Medulla oblongata (tissue), 1 donor: ENCODE data around the gene ITPRIPL1.

Experiments
- DNase-seq: peaks from one replicate; pipeline ENCODE4 v3.0.0-alpha.2; 2015; ENCODE audit errors: extremely low spot score

Gene ITPRIPL1

DNA sequence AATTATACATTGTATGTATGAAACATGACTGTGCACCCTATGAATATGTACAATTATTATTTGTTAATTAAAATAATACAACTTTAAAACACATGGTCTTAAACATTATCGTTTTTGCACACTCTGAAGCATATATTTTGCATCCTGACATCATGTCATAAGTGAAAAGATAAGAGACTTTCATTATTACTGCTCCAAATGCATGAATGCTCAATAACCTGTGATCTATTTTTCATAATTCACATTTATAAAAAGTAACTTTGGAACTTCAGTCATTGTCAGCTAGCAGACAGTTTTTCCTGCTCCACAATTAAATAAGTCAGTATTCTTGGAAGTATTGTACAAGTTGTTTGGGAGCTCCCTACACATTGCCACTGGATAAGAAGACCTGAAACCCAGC is 1.3 kb upstream of the ITPRIPL1 start:
- no peak for DNase-seq

- DNase-seq = no peak
Observed at GRCh38 chr2:96324721-96325040, 436 bp upstream of the ITPRIPL1 start.

GRCh38 chr2:96325884-96326255 is 753 bp downstream of the ITPRIPL1 start:
- DNase-seq = no peak

DNA sequence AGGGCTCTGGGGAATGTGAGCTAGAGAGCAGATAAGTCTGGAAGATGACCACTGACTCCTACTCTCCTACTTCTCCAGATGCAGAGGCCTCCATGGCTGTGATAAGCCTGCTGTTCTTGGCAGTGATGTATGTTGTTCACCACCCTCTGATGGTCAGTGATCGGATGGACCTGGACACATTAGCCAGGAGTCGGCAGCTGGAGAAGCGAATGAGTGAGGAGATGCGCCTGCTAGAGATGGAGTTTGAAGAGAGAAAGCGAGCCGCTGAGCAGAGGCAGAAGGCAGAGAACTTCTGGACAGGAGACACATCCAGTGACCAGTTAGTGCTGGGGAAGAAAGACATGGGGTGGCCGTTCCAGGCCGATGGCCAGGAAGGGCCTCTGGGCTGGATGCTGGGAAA is 1.4 kb downstream of the ITPRIPL1 start:
- no peak for DNase-seq

DNA sequence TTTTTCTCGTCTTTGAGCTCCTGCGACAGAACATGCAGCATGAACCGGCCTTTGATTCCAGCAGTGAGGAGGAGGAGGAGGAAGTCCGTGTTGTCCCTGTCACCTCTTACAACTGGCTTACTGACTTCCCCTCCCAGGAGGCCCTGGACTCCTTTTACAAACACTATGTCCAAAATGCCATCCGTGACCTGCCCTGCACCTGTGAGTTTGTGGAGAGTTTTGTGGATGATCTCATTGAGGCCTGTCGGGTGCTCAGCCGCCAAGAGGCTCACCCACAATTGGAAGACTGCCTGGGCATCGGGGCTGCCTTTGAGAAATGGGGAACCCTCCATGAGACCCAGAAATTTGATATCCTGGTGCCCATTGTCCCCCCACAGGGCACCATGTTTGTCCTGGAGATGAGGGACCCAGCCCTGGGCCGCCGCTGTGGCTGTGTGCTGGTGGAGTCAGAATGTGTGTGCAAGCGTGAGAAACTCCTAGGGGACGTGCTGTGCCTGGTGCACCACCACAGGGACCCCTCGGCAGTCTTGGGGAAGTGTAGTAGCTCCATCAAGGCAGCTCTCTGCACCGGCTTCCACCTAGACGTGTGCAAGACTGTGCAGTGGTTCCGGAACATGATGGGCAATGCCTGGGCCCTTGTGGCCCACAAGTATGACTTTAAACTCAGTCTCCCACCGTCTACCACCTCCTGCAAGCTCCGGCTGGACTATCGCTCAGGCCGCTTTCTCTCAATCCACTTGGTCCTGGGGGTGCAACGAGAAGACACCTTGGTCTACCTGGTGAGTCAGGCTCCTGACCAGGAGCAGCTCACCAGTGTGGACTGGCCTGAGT is 2.1 kb downstream of the ITPRIPL1 start:
- DNase-seq = no peak

GRCh38 chr2:96329456-96329855 is 4.3 kb downstream of the ITPRIPL1 start:
- DNase-seq = no peak

DNA sequence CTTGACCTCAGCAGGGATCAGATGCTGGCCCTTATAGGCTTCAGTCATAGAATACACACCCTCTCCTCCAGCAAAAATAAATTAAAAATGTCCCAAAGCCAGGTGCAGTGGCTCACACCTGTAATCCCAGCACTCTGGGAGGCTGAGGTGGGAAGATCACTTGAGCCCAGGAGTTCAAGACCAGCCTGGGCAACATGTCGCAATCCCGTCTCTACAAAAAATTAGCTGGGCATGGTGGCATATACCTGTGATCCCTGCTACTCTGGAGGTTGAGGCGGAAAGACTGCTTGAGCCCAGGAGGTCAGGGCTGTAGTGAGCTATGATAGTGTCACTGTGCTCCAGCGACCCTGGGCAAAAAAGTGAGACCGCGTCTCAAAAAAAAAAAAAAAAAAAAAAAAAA is 4.8 kb downstream of the ITPRIPL1 start:
- no peak for DNase-seq

DNA sequence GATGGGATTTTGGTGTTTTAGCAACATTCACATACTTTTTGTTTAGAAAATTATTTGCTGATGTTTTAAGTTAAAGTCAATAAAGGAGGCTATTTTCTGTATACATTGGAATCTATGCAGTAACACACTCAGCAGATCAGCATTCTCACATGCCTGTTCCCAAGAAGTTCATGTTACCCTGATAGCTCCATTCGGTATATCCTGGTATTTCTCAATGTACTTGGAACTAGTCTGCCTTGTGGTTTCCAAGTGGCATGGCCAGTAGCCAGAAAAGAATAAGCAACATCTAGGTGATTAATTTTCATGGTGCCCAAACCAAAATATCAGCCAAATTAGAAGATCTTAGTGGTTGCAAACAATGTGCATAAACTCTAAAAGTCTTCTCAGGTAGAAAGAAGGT is 5.3 kb downstream of the ITPRIPL1 start:
- no peak for DNase-seq

GRCh38 chr2:96333708-96334107 is 8.6 kb downstream of the ITPRIPL1 start:
- no peak for DNase-seq

DNA sequence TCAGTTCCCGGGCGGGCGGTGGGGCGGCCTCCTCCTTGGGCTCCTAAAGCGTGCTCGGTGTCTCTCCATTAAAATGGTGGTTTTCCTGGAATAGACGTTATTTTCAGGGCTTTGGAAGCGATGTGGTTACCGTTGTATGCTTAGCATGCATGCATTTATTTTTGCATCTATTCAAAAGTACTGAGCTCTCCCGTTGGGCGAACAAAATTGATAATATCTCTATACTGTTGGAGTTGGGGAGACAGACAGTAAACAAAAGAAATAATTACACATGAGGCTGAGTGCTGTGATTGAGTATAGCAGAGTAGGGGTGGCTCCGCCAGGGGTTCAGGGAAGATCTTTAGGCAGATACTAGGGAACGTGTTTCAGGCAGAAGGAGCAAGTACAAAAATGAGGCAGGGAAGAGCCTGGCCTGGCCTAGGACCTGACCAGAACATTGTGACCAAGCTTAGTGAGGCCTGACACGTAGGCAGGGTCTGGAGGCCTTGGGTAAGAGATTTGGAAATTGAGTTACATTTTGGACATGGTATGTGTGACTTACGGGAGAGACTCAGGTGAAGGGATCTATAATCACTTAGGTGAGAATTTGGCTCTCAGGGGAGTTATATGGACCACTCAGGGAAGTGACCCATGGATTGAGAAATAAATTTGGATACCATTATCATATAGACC is 11.1 kb downstream of the ITPRIPL1 start:
- no peak for DNase-seq

DNA sequence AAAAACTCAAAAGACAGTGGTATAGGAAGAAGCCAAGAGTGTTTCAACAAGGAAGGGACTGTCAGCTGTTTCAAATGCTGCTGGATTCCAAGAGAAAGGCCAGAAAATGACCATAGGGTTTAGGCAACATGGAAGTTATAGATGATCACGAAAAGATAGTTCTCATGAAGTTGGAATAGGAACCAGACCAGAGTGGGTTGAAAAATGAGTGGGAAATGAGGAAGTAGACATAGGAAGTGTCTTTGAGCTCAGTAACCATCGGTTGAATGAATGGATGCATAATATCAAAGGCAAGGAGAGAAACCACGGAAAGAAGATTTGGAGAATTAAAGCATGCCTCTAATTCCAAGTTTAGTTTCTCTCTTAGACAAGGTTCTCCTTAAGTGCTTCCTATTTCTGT is 11.8 kb downstream of the ITPRIPL1 start:
- DNase-seq = no peak

DNA sequence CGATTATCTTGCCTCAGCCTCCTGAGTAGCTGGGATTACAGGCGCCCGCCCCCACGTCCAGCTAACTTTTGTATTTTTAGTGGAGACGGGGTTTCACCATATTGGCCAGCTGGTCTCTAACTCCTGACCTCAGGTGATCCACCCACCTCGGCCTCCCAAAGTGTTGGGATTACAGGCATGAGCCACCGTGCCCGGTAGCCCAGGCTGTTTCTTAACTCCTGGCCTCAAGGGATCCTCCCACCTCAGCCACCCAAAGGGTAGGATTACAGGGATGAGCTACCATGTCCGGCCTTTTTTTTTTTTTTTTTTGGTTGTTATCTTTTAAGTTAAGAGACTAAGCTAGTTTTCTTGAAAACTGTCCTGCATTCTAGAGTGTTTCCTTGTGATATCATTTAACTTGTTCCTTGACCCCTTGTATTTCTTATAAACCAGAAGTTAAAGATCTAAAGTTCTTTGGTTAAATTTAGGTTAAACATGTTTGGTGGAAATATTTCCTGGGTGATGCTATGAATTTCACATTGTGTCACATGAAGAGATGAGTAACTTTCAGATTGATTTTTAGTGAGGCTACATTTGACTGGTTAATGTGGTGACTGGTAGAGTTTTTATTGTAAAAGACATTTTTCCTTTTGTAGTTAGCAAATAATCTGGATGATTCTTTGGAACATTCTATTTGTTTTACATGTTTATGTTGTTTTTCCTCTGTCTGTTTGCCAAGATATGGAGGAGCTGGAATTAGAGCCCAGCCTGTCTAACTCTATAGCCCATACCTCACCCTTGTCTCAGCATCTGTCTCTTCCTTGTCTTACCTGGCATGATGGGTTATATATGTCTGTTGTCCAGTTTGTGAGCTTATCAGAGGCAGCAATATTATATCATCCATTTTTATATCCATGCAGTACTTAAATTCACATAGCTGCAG is 15.6 kb downstream of the ITPRIPL1 start:
- DNase-seq = no peak

DNA sequence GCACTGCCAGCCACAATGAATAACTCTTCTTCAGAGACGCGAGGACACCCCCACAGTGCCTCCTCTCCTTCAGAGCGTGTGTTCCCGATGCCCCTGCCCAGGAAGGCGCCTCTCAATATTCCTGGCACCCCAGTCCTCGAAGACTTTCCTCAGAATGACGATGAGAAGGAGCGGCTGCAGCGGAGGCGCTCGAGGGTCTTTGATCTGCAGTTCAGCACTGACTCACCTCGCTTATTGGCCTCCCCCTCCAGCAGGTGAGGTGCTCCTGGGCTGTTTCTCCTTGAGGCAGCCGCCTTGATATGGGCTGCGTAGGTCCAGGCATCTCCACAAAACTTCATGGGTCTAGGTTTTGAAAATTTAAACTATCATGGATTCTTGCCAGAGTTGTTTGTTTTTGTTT is 16.5 kb downstream of the ITPRIPL1 start:
- no peak for DNase-seq

- DNase-seq = no peak
Observed at GRCh38 chr2:96342085-96342484, 17.0 kb downstream of the ITPRIPL1 start.

DNA sequence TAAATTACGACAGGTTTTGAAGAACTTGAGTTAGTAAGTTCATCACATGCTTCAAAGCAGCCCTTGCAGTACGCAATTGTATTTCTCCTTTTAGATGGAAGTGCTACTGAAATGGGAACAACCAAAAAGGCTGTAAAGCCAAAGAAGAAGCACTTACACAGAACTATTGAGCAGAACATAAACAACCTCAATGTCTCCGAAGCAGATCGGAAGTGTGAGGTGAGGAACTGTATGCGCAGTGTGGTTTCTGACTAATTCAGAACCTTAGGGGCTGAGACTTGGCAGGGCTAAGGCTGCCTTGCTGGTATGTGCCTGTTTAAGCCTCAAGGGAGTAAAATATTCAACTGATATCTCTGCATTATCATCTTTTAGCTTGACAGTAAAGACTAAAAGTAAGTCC is 18.9 kb downstream of the ITPRIPL1 start:
- peak; percentile 79 for DNase-seq

DNA sequence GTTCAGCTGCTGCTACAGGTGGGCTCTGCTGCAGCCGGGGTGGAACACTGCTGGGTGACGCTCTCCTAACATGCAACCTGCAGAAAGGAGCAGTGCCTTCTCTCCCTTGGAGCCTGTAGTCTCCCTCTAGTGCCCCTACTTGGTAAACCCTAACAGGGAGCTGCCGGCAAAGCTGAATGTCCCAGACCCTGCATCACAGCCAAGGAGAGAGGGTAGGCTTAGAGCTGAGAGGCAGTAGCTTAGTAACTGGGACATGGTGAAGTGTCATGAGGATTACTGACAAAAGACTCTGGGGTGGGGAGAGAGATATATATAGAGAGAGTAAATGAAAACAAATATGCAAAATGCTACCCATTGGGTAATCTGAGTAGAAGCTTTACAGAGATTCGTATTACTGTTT is 20.3 kb downstream of the ITPRIPL1 start:
- peak; percentile 55 for DNase-seq

GRCh38 chr2:96345868-96346462 is 20.8 kb downstream of the ITPRIPL1 start:
- DNase-seq = no peak

DNA sequence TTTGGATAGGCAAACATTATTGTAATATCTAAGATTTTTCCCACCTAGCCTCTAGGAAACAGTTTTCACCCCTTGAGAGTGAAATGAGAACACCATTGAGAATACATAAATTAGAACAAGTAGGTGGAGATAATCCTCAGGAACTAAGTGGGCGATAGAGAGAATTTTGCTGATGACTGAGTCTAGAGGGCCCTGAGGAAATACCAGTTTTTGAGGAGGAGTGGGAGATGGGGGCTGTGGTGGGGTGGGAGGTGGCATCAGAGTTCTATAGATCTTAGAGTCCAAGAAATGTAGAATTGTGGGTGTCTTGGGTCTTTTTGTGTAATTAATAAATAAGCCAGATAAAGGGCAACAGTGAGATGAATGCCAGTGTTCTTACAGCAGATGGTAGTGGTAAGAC is 22.3 kb downstream of the ITPRIPL1 start:
- no peak for DNase-seq

GRCh38 chr2:96353032-96353561 is 28.0 kb downstream of the ITPRIPL1 start:
- DNase-seq = no peak

DNA sequence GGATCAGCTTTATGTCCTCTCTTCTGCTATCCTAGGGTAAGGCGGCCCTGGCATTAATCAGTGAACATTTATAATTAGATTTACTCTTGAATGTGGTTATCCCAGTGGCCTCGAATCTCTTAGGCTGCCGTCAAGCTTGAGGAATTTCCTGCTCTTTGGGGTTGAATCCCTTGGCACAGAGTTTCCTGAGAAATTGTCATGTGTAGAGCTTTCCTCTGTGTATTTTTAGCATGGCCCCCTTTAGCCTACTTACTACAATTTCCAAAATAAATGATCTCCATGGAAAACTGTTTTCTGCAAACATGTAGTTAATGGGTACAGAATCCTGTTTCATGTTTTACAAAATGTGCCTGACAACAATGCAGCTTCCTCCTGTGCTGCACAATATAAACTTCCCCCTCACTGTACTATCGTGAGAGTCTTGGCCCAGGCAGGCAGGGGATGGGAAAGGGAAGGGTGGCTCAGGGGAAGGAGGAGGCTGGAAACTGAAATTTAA is 28.5 kb downstream of the ITPRIPL1 start:
- no peak for DNase-seq

GRCh38 chr2:96354492-96354891 is 29.4 kb downstream of the ITPRIPL1 start:
- DNase-seq = no peak

- no peak for DNase-seq
Observed at GRCh38 chr2:96356889-96357288, 31.8 kb downstream of the ITPRIPL1 start.
